HG03565 (cell line): ENCODE results near the gene TSNAXIP1.

ENCODE experiments used
- ATAC-seq: cut with Tn5 transposase; IDR thresholded peaks from one replicate; pipeline ENCODE4 v1.9.1; 2021; ENCODE audit warnings: mild to moderate bottlenecking, moderate library complexity; ENCODE audit not compliant: unreplicated experiment

The TSNAXIP1 gene

DNA sequence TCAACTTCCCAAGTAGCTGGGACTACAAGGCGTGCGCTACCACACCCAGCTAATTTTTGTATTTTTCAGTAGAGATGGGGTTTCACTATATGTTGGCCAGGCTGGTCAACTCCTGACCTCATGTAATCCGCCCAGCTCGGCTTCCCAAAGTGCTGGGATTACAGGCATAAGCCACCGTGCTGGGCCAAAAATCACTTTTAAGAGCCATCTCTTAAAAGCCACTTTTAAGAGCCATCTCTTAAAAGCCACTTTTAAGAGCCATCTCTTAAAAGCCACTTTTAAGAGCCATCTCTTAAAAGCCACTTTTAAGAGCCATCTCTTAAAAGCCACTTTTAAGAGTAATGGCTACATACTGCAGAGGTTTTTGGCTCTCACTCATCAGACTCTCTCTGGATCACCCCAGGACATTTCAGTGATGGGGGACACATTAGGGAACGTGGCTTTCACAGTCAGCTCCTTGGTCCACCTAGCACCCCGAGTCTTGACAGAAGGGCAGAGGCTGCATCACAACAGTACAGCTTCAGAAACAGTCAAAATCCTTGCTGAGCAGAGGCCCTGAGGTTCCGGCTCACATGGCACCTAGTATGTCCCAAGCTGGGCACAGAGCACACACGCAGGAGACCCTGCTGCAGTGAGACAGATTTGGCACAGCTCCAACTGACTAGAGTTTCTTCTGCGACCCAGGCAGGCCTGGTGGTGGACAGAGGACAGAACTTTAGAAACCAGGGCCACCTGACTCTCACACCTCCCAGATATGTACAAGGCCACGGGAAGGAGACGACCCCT lies 23.9 kb upstream of the TSNAXIP1 start:
- no peak for ATAC-seq

DNA sequence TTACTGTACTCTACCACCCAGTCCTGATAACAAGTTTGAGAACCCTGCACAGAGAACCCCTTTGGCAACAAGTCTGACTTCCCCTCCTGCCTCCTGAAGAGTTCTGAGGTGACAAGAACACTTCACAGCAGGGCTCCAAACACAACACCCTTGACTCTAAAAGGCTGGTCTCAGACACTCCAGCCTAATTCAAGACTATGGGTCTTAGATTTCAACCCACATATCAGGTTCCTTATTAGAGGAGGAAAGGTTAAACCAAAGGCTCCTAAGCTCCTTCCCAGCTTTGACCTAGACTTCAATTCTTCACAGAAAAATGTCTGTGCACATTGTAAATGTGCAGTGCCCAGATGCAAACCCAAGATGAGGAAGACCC lies 23.4 kb upstream of the TSNAXIP1 start:
- ATAC-seq: no peak

DNA sequence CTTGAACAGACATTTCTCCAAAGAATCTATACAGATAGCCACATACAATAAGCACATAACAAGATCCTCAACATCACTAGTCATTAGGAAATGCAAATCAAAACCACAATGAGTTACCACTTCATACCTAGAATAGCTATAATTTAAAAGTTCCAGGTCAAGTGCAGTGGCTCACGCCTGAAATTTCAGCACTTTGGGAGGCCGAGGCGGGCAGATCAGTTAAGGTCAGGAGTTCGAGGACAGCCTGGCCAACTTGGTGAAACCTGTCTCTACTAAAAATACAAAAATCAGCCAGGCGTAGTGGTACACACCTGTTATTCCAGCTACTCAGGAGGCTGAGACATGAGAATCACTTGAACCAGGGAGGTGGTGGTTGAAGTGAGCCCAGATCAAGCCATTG lies 20.2 kb upstream of the TSNAXIP1 start:
- ATAC-seq: no peak

DNA sequence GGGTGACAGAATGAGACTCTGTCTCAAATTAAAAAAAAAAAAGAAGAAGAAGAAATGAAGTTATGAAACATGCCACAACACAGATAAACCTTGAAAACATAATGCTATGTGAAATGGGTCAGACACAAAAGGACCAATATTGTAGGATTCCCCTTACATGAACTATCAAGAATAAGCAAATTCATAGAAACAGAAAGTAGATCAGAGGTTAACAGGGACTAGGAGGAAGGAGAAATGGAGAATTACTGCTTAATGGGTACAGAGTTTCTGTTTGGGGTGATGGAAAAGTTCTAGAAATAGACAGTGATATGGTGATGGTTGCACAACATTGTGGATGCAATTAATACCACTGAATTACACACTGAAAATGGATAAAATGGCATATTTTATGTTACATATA lies 16.6 kb upstream of the TSNAXIP1 start:
- ATAC-seq: no peak

DNA sequence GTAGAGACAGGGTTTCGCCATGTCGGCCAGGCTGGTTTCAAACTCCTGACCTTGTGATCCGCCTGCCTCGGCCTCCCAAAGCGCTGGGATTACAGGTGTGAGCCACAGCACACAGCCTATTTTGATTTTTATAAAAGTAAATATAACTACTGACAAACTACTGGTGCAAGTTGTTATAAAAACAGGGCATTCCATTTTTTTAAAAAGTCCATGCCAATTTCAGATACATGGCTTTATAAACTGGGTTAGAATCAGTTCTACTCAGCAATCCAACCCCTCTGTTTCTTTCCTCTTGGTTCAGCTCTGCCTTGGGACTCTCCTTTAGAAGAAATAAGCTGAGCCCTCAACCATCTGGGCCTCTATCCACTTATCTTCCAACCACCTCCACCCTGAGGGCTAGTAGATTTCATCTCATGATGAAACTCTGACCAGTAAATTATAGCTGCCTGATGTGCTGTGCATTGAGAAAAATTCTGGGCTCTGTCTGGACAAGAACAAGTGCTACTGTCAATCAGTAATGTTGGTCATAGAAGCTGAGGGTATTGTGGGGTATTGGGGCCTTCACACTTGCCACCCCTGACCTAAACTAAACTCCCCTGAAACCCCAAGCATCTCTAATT lies 10.5 kb upstream of the TSNAXIP1 start:
- no peak for ATAC-seq

DNA sequence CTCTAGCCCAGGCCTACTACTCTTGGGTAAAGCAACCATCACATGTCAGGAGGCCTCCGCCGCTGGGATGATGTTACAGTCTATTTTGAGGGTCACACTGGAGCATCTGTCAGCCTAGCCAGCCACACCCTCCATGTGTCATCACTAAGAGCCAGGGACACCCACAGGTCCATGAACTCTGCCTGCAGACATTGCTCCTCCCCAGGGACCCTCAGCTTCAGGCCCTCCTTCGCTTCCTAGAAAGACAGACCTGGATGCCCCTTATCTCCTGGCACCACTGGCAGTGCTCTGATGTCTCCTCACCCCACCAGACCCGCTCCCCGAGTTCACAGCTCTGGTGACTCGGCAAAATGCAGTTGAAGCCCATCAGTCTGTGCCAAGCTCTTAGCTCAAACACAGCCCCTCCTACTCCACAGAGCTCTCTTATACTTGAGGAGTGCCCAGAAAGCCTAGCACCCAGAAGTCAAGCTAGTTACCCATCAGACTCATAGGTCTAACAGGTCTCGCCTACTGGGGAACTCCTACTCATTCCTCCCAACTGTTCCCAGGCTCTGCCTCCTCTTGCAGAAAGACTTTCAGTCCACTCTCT lies 6.3 kb upstream of the TSNAXIP1 start:
- no peak for ATAC-seq

DNA sequence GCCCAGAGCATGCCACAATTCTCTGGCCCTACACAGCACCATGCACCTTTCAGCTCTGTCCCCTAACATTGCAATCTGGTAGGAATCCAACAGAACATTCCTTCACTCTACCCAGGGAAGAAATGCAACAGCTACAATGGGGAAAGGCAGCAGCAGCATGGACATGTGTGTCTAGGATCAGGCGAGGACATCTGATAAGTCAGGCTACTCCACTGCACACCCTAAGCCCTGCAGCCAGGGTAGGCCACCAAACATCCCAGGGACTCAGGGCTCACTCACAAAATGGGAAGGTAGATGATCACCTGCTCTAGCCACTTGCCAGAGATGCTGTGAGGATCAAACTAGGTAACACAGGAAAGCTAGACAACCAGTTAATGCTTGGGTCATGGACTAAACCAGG lies 5.4 kb upstream of the TSNAXIP1 start:
- ATAC-seq: no peak

DNA sequence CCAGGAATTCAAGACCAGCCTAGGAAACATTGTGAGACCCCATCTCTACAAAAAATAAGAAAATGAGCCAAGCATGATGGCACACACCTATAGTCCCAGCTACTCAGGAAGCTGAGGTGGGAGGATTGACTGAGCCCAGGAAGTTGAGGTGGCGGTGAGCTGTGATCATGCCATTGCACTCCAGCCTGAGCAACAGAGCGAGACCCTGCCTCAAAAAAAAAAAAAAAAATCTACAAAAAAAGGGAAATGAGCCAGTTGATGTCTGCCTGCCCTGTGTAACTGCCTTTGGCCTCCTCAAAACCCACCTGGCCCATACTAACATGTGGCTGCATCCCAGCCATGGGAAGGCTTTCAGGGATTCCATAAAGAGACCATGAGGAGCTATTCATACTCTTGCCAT lies 4.8 kb upstream of the TSNAXIP1 start:
- ATAC-seq: no peak

DNA sequence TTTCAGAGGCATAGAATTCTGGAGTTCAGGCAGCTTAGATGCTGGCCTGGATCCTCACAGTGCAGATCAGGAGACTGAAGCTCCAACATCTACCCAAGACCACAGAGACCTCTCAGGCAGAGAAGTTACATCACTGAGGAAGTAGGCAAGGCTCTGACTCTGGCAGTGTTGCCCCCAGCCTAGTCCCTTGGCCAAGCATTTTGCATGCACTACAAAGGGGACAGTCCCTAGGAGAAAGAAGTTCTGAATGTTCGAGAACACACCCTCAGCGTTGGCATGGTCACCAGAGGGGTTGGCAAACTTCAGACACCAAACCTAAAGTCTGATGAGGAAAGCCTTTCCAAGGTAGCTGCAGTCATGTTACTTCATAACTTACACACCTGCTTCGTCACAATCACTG lies 2.8 kb upstream of the TSNAXIP1 start:
- ATAC-seq: no peak

DNA sequence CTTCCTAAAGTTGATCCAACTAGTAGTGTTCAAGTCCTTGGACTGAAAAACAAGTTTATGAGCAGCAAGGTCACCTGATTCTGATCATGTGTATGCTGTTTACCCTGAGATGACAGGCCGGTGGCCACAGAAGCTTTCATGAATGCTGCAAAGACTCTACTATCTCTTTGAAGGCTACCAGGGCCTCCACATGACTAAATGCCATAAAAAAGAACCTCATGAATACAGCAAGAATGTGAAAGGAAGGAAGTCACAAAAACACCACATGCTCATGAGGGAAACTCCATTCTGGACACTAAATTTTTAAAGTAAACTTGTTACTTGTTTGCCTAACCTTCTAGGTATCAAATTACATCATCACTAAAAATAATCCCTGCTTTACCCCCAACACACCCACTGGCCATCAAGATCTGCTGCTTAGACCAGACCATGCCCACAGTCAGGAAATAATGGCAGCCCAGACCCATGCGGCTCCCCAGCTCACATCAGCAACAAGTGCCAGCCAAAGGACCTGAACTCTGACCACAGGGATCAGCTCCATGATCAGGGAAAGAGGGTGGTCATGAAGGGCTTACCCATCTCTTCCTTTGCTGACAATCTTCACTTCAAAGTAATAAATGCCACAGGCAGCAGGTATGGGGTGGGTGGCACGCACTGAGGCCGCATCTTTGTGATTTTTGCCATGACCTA lies 1.7 kb upstream of the TSNAXIP1 start:
- no peak for ATAC-seq

DNA sequence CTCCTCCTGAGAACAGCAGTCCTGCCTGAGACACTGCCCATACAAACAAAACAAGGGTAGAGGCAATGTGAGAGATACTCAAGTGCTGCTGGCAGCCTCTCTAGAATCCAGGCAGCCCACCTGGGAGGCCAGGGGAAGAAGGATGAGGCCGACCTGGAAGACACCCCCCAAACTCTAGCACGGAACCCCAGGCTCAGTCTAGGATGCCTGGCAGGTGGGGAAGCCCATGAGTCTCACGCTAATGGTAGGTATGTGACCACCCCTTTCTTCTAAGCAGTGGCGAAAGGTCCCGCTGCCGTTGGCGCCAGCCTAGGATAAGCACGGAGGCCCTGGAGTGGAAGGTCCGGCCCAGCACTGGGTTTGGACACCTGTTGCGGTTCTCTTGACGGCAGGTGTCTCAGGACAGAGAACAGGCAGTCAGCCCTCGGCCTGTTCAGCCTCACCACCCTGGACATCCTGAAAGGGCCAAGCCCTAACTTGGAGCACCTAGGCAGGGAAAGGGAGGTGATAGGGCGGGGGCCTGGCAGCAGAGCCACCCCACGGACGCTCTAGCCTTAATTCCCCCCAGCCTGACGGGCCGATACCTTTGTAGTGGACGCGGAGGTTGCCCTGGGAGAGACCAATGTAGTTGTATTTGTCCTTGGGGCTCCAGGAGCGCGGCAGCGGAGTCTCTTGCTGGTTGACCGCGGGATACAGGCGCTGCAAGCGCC lies 816 bp upstream of the TSNAXIP1 start:
- no peak for ATAC-seq

DNA sequence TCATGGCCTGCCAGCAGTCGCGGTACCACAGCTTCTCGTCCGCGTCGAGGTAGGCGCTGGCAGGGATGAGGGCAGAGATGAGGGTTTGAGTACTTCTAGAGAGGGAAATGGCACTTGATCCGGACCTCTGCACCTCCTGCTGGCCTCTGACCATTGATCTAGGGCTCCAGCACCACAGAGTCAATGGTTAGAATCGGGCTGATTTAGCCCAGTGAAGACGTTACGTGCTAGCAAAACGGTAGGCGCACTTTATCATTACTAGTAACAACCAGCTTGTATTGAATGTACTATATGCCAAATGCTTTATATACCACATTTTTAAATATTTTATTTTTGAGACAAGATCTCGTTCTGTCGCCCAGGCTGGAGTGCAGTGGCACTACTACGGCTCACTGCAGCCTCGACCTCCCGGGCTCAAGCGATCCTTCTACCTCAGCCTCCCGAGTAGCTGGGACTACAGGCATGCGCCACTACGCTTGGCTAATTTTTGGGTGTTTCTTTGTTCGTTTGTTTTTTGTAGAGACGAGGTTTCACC lies 526 bp downstream of the TSNAXIP1 start:
- no peak for ATAC-seq

DNA sequence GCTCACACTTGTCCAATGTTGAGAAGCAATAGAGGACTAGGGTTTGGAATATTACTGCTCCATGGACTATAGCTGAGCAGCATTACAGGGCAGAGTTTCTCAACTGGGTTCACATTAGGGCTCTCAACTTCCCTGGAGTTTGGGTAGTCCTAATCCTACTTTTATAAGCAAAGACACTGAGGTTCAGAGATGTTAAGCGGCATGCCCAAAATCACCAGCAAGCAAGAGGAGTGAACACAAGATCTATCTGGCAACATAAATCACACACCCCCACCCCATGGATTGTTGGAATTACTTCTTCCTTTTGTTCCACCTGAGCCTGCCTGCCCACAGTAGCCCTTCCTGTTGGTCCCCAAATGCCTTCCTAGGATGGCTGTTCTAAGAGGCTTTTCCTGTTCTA lies 5.2 kb downstream of the TSNAXIP1 start:
- no peak for ATAC-seq

DNA sequence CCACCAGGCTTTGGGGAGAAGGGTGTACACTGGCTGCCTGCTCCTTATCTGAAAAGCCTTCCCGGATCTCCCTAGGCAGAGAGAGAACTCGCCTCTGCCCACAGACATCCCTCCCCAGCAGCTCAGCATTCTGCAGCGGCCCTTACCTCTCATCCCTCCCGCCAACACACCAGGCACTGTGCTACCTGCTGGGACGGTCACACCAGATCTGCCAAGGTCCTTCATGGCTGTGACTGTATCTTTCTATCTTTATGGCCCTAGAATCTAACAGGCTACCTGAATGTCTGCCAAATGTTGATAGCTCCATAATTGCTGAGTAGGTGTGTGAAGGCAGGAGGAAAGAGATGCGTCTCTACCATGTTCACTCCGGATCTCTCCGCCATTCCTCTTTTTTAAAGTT lies 7.9 kb downstream of the TSNAXIP1 start:
- no peak for ATAC-seq

DNA sequence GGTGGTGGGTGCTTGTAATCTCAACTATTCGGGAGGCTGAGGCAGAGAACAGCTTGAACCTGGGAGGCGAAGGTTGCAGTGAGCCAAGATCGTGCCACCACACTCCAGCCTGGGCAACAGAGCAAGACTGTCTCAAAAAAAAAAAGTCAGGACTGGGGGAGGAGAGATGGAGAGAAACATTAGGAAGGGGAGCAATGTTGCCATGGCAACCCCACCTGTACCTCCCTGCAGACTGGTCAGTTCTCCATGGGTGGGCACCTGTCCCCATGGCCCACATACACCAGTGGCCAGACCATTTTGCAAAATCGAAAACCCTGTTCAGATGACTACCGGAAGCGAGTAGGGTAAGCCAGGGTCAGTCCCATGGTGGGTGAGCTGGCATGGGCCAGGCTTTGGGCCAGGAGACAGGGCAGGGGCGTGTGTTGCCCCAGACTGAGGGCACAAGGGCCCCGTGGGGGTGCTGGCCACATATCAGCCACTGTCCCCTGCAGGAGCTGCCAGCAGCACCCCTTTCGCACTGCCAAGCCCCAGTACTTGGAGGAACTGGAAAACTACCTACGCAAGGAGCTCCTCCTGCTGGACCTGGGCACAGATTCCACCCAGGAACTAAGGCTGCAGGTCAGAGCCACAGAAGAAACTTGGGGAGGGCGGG lies 14.0 kb downstream of the TSNAXIP1 start:
- no peak for ATAC-seq

DNA sequence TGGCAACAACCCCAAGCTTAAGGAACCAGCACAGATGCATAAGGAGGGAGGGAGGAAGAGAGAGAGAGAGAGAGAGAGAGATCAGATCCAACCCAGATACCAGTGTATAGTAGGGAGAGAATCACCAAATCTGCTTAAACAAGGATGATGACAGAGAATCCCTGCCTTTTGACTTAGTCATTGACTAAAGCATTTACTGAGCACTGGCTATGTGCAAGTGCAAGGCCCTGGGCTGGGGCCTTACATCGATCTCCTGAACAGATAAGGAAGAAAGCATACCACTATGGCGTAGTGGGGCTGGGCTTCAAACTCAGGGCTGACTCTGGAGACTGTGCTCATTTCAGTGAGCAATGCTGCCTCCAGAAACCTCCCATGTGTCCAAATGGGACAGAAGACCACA lies 15.8 kb downstream of the TSNAXIP1 start:
- no peak for ATAC-seq

DNA sequence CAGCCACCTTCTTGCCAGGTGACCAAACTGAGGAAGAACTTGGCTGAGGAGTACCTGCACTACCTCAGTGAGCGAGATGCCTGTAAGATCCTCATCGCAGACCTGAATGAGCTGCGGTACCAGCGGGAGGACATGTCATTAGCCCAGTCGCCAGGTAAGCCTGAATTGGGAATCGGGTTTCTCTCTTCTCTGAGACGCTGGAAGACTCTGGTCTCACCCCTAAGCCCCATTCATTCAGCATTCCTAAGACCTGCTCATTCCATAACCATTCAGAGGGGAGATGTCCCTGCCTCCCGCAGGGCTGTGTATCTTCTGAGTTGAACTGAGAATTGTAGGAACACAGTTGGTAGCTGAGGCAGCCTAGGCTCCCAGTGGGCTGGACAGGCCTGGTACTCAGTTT lies 18.4 kb downstream of the TSNAXIP1 start:
- no peak for ATAC-seq

DNA sequence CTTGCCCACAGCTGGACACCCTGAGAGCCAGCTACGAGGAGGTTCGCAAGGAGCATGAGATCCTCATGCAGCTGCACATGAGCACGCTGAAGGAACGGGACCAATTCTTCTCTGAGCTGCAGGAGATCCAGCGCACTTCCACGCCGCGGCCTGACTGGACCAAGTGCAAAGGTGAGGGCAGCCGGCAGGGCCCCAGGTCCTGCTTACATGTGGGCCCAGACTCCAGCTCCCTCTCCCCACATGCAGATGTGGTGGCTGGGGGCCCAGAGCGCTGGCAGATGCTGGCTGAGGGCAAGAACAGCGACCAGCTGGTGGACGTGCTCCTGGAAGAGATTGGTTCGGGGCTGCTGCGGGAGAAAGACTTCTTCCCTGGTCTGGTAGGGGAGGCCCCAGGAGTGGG lies 19.2 kb downstream of the TSNAXIP1 start:
- ATAC-seq: no peak

DNA sequence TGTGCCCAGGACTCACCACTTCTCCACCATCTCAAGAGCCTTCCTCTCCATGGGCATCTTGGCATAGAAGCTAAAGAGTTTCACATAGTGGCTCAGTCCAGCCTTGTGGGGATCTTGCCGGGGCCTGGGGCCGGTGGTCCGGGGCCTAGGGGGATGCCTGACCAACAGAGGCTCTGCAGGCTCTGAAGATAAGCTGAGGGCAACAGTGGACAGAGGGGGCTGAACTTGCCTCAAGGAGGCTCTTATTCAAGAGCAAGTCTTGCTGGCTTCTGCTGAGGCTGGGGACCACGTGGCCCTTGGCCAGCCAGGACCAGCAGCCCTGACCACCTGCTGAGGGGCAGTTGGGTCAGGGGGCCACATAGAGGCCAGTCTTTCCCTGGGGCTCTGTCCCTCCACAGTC lies 22.0 kb downstream of the TSNAXIP1 start:
- ATAC-seq: no peak

DNA sequence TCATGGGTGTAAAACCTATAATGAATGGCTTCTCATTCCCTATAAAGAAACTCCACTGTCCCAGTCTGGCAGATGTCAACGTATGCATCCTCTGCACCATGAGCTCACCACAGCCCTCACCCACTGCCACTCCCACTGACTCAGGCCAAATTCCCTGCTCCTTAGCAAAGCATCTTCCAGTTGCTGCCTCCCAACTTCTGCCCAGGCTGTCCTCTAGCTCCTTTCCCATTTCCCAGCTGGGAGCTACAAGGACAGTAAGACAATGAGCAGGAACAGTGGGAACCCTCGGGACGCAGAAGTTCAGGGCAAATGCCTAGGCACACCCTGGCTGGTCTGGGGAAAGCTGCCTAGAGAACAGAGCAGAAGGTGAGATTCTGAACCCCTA lies 26.3 kb downstream of the TSNAXIP1 start:
- ATAC-seq: no peak
